Activated CD4-positive, alpha-beta T cell treated with anti-CD3 and anti-CD28 coated beads, Interleukin-2, amount 50 U/mL, for 16 hours (primary cell): ENCODE data around the gene RNF19B.

Experiments
- DNase-seq: peaks from one replicate; pipeline ENCODE4 v3.0.0-alpha.2; 2020

The RNF19B gene

GRCh38 chr1:32888134-32888533, 76.5 kb downstream of the RNF19B start:
- DNase-seq, result no peak

- DNase-seq, result no peak
Measured at GRCh38 chr1:32887623-32888022, 77.0 kb downstream of the RNF19B start.

DNA sequence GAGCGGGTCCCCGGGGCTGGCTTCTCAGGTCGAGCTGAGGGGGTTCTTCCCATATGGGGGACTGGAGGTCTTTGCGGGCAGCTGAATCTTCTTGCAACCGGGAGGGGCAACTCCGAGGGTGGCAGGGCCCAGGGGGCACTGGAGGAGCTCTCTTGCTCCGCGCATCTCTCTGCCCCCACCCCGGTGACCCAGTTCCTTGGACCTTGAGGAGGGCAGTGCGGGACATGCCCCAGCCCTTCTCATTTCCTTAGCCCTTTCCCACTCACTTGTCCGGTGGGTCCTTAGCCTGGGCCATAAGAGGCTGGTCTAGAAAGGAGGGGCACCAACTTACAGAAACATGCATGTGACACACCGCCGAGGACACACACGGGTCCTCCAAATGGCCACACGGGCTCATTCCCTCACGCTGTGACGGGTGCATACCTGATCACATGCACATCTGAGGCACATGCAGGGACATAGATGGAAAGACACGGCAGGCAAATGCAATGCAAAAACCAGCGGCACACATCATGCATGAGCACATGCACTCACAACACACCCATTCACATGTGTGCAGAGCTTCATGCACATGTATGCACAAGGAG, 77.7 kb downstream of the RNF19B start:
- DNase-seq, result no peak
